Measurements from ENCODE around the gene CLCN1. TPM values are rescaled to one million over a fixed set of nuclear protein-coding genes. Genes with fewer than 3 reads are reported as not detected.
A peak's percentile ranks its signal among the peaks of the same experiment; 100 is the strongest.

CLCN1 gene
- total and polyA plus RNA-seq, 10 donors: 0.06 to 0.54 (median 0.08) TPM; not detected in 3

DNA sequence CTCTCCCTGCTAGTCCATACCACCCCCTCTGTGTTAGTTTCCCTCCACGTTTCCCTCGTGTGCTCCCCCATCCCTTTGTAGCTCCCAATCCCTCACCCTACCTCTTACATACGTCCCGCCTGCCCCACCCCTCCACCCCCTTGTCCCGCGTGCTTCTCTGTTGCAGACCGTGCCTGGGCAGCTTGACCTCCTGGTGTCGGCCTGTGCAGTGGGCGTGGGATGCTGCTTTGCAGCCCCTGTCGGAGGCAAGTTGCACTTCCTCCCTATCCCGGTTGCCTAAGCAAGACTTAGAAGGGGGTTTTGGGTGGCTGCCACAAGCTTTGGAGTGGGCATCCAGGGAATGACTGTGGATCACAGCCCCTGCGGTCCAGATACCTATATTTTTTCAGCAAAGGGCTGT is 7.7 kb downstream of the CLCN1 start:
- 56 to 74% (median 61%) methylated on average over 12 of the region's 12 CpGs for WGBS, 5 donors
- Histone ChIP-seq H3K4me3 (no peak overlapping the region), H3K4me1 (peaks cover 0 to 40% (median 10%) of the 10 kb centered on the region in 6 donors), H3K9me3 (no peaks in the 10 kb centered on the region), H3K27me3 (replicated peaks in 1 of 7) (no peaks in the 10 kb centered on the region), H3K36me3 (no peaks in the 10 kb centered on the region), H3K27ac (peak overlapping the region in 3 of 8 donors; percentile 4 to 33 (median 21))
- TF ChIP-seq, protein P1, sequence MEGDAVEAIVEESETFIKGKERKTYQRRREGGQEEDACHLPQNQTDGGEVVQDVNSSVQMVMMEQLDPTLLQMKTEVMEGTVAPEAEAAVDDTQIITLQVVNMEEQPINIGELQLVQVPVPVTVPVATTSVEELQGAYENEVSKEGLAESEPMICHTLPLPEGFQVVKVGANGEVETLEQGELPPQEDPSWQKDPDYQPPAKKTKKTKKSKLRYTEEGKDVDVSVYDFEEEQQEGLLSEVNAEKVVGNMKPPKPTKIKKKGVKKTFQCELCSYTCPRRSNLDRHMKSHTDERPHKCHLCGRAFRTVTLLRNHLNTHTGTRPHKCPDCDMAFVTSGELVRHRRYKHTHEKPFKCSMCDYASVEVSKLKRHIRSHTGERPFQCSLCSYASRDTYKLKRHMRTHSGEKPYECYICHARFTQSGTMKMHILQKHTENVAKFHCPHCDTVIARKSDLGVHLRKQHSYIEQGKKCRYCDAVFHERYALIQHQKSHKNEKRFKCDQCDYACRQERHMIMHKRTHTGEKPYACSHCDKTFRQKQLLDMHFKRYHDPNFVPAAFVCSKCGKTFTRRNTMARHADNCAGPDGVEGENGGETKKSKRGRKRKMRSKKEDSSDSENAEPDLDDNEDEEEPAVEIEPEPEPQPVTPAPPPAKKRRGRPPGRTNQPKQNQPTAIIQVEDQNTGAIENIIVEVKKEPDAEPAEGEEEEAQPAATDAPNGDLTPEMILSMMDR (IDR thresholded peaks at IDR 0.05 in 8 of 11, conservative IDR thresholded peaks at IDR 0.05 in 3 of 11): no peak
- TF ChIP-seq POLR2AphosphoS5 (IDR thresholded peaks at IDR 0.05): no peak
- TF ChIP-seq POLR2A (IDR thresholded peaks at IDR 0.05): no peak
- DNase-seq: no peak
- intact Hi-C loops (cut with DNase I; ENCODE audit: low total_unique reads): no loop called here

DNA sequence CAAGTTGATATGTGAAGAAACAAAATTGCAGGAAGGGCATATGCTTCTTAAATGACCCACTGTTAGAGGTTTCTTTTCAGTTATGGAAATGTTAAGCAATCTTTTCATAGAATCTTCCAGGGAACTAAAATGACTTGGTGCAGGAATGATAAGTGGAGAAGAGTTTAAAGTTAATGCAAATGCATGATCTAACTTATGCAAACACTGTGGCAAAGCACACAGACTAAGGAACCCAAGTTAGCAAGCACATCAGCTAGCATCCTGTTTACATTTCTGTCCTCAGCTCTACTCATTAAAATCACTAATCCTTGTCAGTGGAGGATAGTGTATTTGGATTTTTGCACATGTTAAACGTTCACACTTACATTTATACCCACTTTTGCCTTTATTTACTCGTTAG is 9.3 kb downstream of the CLCN1 start:
- H3K27ac ChIP-seq: peak overlapping the region in 2 of 8 donors; percentile 25 to 48
- no peaks in the 10 kb centered on the region for H3K27me3 ChIP-seq (replicated peaks in 1 of 7)
- intact Hi-C loops (cut with DNase I; ENCODE audit: low total_unique reads): no loop called here
- no peaks in the 10 kb centered on the region for H3K36me3 ChIP-seq
- WGBS, 5 donors: 55 to 74% (median 58%) methylated on average over 2 of the region's 2 CpGs
- TF ChIP-seq POLR2AphosphoS5 (IDR thresholded peaks at IDR 0.05): no peak
- TF ChIP-seq POLR2A (IDR thresholded peaks at IDR 0.05): no peak
- TF ChIP-seq, protein P1 (IDR thresholded peaks at IDR 0.05 in 8 of 11, conservative IDR thresholded peaks at IDR 0.05 in 3 of 11): no peak
- peaks cover 0 to 40% (median 10%) of the 10 kb centered on the region in 6 donors for H3K4me1 ChIP-seq
- H3K9me3 ChIP-seq: no peaks in the 10 kb centered on the region
- no peak for DNase-seq
- H3K4me3 ChIP-seq: no peak overlapping the region

DNA sequence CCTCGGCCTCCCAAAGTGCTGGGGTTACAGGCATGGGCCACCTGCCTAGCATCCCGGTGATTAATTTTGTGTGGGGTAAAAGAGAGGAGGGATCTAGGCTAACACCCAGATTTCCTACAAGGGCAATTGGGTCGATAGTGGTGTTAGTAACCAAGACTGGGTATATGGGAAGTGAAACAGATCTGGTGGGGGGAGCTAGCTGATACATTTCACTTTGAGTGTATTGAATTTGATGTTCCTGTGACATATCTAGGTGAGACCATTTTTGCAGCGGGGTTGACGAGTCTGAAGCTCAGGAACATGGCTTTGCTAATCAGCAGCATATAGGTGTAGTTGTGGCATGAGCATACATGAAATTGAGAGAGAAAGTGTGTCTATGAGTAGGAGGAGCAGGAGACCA is 12.0 kb downstream of the CLCN1 start:
- H3K36me3 ChIP-seq: no peaks in the 10 kb centered on the region
- no peak for TF ChIP-seq POLR2AphosphoS5 (IDR thresholded peaks at IDR 0.05)
- TF ChIP-seq POLR2A (IDR thresholded peaks at IDR 0.05): no peak
- TF ChIP-seq, protein P1 (IDR thresholded peaks at IDR 0.05 in 8 of 11, conservative IDR thresholded peaks at IDR 0.05 in 3 of 11): no peak
- H3K4me1 ChIP-seq: peaks cover 0 to 28% (median 5%) of the 10 kb centered on the region in 6 donors
- DNase-seq: no peak
- H3K9me3 ChIP-seq: no peaks in the 10 kb centered on the region
- peak overlapping the region in 2 of 8 donors; percentile 33 to 46 for H3K27ac ChIP-seq
- no peaks in the 10 kb centered on the region for H3K27me3 ChIP-seq (replicated peaks in 1 of 7)
- WGBS, 5 donors: 74 to 87% (median 81%) methylated on average over 5 of the region's 5 CpGs
- intact Hi-C loops (cut with DNase I; ENCODE audit: low total_unique reads): no loop called here
- H3K4me3 ChIP-seq: no peak overlapping the region

DNA sequence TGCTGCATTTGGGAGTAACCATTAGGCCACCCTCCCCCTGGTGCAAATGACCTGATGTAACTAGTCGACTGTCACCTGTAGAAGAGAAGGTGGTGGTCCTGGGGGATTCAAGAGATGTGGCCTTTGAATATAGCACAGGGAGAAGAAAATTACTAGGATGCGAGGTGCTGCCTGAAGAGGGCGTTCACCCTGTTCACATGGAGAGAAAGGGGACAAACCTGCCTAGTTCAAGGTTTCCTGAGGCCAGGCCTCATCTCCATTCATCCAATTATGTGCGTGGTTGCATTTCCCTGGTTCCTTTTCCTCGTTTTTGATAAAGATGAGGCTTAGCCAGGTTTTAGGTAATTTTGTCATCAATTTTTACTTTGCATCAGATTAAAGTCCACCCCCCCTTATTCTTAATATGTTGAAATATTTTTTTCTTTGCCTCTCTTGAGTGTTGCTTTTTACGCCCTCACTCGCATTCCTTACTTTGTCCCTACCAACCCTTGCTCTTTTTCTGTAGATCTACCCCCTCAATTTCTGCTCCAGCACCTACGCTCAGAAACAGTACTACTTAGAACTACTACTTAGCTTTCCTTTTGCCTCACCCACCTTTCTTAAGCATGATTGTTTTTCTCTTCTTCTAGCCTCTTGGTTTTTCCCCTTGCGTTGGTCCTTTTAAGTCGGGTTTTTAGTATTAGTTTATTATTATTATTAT is 13.7 kb downstream of the CLCN1 start:
- no peaks in the 10 kb centered on the region for H3K36me3 ChIP-seq
- WGBS, 5 donors: 90 to 93% (median 91%) methylated on average over 10 of the region's 10 CpGs
- no peaks in the 10 kb centered on the region for H3K9me3 ChIP-seq
- H3K27me3 ChIP-seq (replicated peaks in 1 of 7): no peaks in the 10 kb centered on the region
- TF ChIP-seq POLR2AphosphoS5 (IDR thresholded peaks at IDR 0.05) (no peak), POLR2A (IDR thresholded peaks at IDR 0.05) (no peak)
- TF ChIP-seq, protein P1 (IDR thresholded peaks at IDR 0.05 in 8 of 11, conservative IDR thresholded peaks at IDR 0.05 in 3 of 11): no peak
- DNase-seq: no peak
- H3K4me1 ChIP-seq: peaks cover 0 to 18% (median 3%) of the 10 kb centered on the region in 6 donors
- no peak overlapping the region for H3K4me3 ChIP-seq
- no peak overlapping the region for H3K27ac ChIP-seq
- intact Hi-C loops (cut with DNase I; ENCODE audit: low total_unique reads): no loop called here
